Thyroid gland (tissue), 4 donors: Measurements from ENCODE around the gene CHRNA1. TPM values are rescaled to one million over a fixed set of nuclear protein-coding genes. Genes with fewer than 3 reads are reported as not detected.

ENCODE experiments used
- DNase-seq, 2 donors: peaks; one replicate each; pipeline ENCODE4 v3.0.0-alpha.2; 2019
- H3K27ac ChIP-seq, 3 donors: fragments of 200-600 bp; sonication (generic); 1 replicate in 2 of 3; 2 replicates in 1 of 3; pipeline ENCODE4 v1.5.1; 2016 to 2019; ENCODE audit warnings: mild to moderate bottlenecking in 1 of 3, moderate library complexity in 1 of 3
- H3K27me3 ChIP-seq: fragments of 200-600 bp; sonication (generic); one replicate; pipeline ENCODE4 v1.5.1; 2019
- H3K36me3 ChIP-seq, 2 donors: fragments of 200-600 bp; sonication (generic); one replicate each; pipeline ENCODE4 v1.5.1; 2016 to 2019
- H3K4me1 ChIP-seq, 2 donors: fragments of 200-600 bp; sonication (generic); one replicate each; pipeline ENCODE4 v1.5.1; 2017 to 2019
- H3K4me3 ChIP-seq, 3 donors: fragments of 200-600 bp; sonication (generic); replicated peaks in 1 of 3; 1 replicate in 2 of 3; 2 replicates in 1 of 3; pipeline ENCODE4 v1.5.1; 2016; ENCODE audit warnings: mild to moderate bottlenecking in 1 of 3
- H3K9me3 ChIP-seq: fragments of 200-600 bp; sonication (generic); one replicate; pipeline ENCODE4 v1.5.1; 2017
- CTCF ChIP-seq, 6 experiments: fragments of 200-600 bp in 3 of 6; fragments of 450-650 bp in 3 of 6; sonication (generic) in 3 of 6; IDR thresholded peaks; one replicate each; pipeline ENCODE4 v1.5.1; 2016 to 2019; ENCODE audit warnings: antibody characterized with exemption in 6 of 6, mild to moderate bottlenecking in 2 of 6, inconsistent platforms in 1 of 6, moderate library complexity in 1 of 6
- POLR2A ChIP-seq, 2 donors: fragments of 450-650 bp; IDR thresholded peaks; one replicate each; pipeline ENCODE4 v1.6.1; 2017; ENCODE audit warnings: antibody characterized with exemption in 2 of 2, mild to moderate bottlenecking in 2 of 2, moderate library complexity in 1 of 2
- WGBS, 2 donors: methylation state at CpG; one replicate each; pipeline ENCODE4 v1.1.5; 2017; 5-methylcytosine and 5-hydroxymethylcytosine counted together
- intact Hi-C: fragments of 100-400 bp; cut with DNase I; formaldehyde crosslinking; loops from one replicate; pipeline ENCODE4 v1.15.1; 2023
- total RNA-seq, 4 donors: library from RNA; depleted of rRNA; stranded (reverse); fragments of >200 nt; gene quantifications; one replicate each; pipeline ENCODE4 v1.2.3, GENCODE V29; 2016

Gene CHRNA1
- total RNA-seq, 4 donors from 2014 or later: not detected

GRCh38 chr2:174744111-174744510 is 20.2 kb downstream of the CHRNA1 start:
- Histone ChIP-seq H3K4me1 (no peaks in the 10 kb centered on the region), H3K4me3 (no peak overlapping the region), H3K27ac (no peak overlapping the region), H3K27me3 (no peaks in the 10 kb centered on the region), H3K36me3 (no peaks in the 10 kb centered on the region), H3K9me3 (no peaks in the 10 kb centered on the region)
- intact Hi-C loops: no loop called here
- 86 to 91% methylated on average over 2 of the region's 2 CpGs for WGBS, 2 donors
- no peak for TF ChIP-seq POLR2A (IDR thresholded peaks at IDR 0.05)
- no peak for DNase-seq

- no peak for TF ChIP-seq POLR2A (IDR thresholded peaks at IDR 0.05)
- no peak for TF ChIP-seq CTCF (IDR thresholded peaks at IDR 0.05)
- Histone ChIP-seq H3K9me3 (no peaks in the 10 kb centered on the region), H3K36me3 (no peaks in the 10 kb centered on the region), H3K4me1 (no peaks in the 10 kb centered on the region), H3K4me3 (no peak overlapping the region), H3K27me3 (no peaks in the 10 kb centered on the region), H3K27ac (no peak overlapping the region)
- DNase-seq: no peak
- intact Hi-C loops: no loop called here
- 82 to 91% methylated on average over 3 of the region's 3 CpGs for WGBS, 2 donors
Observed at GRCh38 chr2:174740721-174741120, 23.6 kb downstream of the CHRNA1 start.

GRCh38 chr2:174738841-174739240 is 25.4 kb downstream of the CHRNA1 start:
- DNase-seq: no peak
- no peaks in the 10 kb centered on the region for H3K36me3 ChIP-seq
- intact Hi-C loops: no loop called here
- H3K4me1 ChIP-seq: no peaks in the 10 kb centered on the region
- WGBS, 2 donors: 86 to 91% methylated on average over 4 of the region's 4 CpGs
- no peak overlapping the region for H3K27ac ChIP-seq
- H3K27me3 ChIP-seq: no peaks in the 10 kb centered on the region
- no peak overlapping the region for H3K4me3 ChIP-seq
- no peaks in the 10 kb centered on the region for H3K9me3 ChIP-seq
- no peak for TF ChIP-seq POLR2A (IDR thresholded peaks at IDR 0.05)
- no peak for TF ChIP-seq CTCF (IDR thresholded peaks at IDR 0.05)

GRCh38 chr2:174731546-174731945 is 32.7 kb downstream of the CHRNA1 start:
- TF ChIP-seq CTCF (IDR thresholded peaks at IDR 0.05) (no peak), POLR2A (IDR thresholded peaks at IDR 0.05) (no peak)
- Histone ChIP-seq H3K27me3 (no peaks in the 10 kb centered on the region), H3K36me3 (no peaks in the 10 kb centered on the region), H3K4me1 (peaks cover 4 to 14% of the 10 kb centered on the region in 2 donors), H3K9me3 (no peaks in the 10 kb centered on the region), H3K4me3 (no peak overlapping the region), H3K27ac (no peak overlapping the region)
- intact Hi-C loops: no loop called here
- 32 to 49% methylated on average over 7 of the region's 7 CpGs for WGBS, 2 donors
- peak; percentile 23 to 46 for DNase-seq

GRCh38 chr2:174730698-174731018 is 33.6 kb downstream of the CHRNA1 start:
- no peak overlapping the region for H3K4me3 ChIP-seq
- intact Hi-C loops: no loop called here
- H3K36me3 ChIP-seq: no peaks in the 10 kb centered on the region
- H3K27me3 ChIP-seq: no peaks in the 10 kb centered on the region
- no peak for DNase-seq
- H3K4me1 ChIP-seq: peaks cover 4 to 14% of the 10 kb centered on the region in 2 donors
- no peak for TF ChIP-seq CTCF (IDR thresholded peaks at IDR 0.05)
- no peak for TF ChIP-seq POLR2A (IDR thresholded peaks at IDR 0.05)
- no peak overlapping the region for H3K27ac ChIP-seq
- no peaks in the 10 kb centered on the region for H3K9me3 ChIP-seq
- 61 to 65% methylated on average over 11 to 12 of the region's 12 CpGs for WGBS, 2 donors
